Measurements from ENCODE around the gene ERFL.
A peak's percentile ranks its signal among the peaks of the same experiment; 100 is the strongest.

Gene ERFL

GRCh38 chr19:41888926-41889325 lies 39.3 kb downstream of the ERFL start:
- Histone ChIP-seq H3K4me3 (no peak overlapping the region), H3K27ac (no peak overlapping the region), H3K36me3 (peaks cover 5 to 52% (median 22%) of the 10 kb centered on the region in 3 donors), H3K4me1 (peaks cover 0 to 33% (median 9%) of the 10 kb centered on the region in 4 donors), H3K27me3 (no peaks in the 10 kb centered on the region), H3K9me3 (no peaks in the 10 kb centered on the region)
- no peak for TF ChIP-seq CTCF (IDR thresholded peaks at IDR 0.05)
- intact Hi-C loops (cut with DNase I; ENCODE audit: low total_unique reads): no loop called here
- DNase-seq: no peak

- Histone ChIP-seq H3K27ac (no peak overlapping the region), H3K4me1 (peaks cover 0 to 36% (median 9%) of the 10 kb centered on the region in 4 donors), H3K27me3 (no peaks in the 10 kb centered on the region), H3K36me3 (peaks cover 5 to 48% (median 22%) of the 10 kb centered on the region in 3 donors), H3K9me3 (no peaks in the 10 kb centered on the region), H3K4me3 (no peak overlapping the region)
- no peak for DNase-seq
- intact Hi-C loops (cut with DNase I; ENCODE audit: low total_unique reads): no loop called here
- TF ChIP-seq CTCF (IDR thresholded peaks at IDR 0.05): no peak
Observed at GRCh38 chr19:41887711-41888382, 40.4 kb downstream of the ERFL start.

GRCh38 chr19:41886761-41887710 lies 41.2 kb downstream of the ERFL start:
- Histone ChIP-seq H3K27ac (no peak overlapping the region), H3K4me1 (peaks cover 0 to 44% (median 12%) of the 10 kb centered on the region in 4 donors), H3K36me3 (peaks cover 5 to 40% (median 14%) of the 10 kb centered on the region in 3 donors), H3K27me3 (no peaks in the 10 kb centered on the region), H3K9me3 (no peaks in the 10 kb centered on the region), H3K4me3 (no peak overlapping the region)
- TF ChIP-seq CTCF (IDR thresholded peaks at IDR 0.05): no peak
- intact Hi-C loops (cut with DNase I; ENCODE audit: low total_unique reads): no loop called here
- DNase-seq: no peak

GRCh38 chr19:41883821-41884733 lies 44.2 kb downstream of the ERFL start:
- intact Hi-C loops (cut with DNase I; ENCODE audit: low total_unique reads): loop anchor here (2.0 to 5.0 kb wide), 2 partner anchors 23 to 73 kb away; partner anchors contain the start of genes RABAC1 and RPS19
- Histone ChIP-seq H3K27ac (peak overlapping the region; percentile 76 to 83), H3K36me3 (peaks cover 0 to 11% (median 6%) of the 10 kb centered on the region in 3 donors), H3K27me3 (no peaks in the 10 kb centered on the region), H3K9me3 (no peaks in the 10 kb centered on the region), H3K4me3 (peak overlapping the region; percentile 86 to 93), H3K4me1 (peaks cover 0 to 44% (median 12%) of the 10 kb centered on the region in 4 donors)
- peak; percentile 94 to 97 for DNase-seq
- TF ChIP-seq CTCF (IDR thresholded peaks at IDR 0.05): no peak

- Histone ChIP-seq H3K36me3 (peaks cover 0 to 4% (median 0%) of the 10 kb centered on the region in 3 donors), H3K4me3 (peak overlapping the region; percentile 86 to 93), H3K27ac (peak overlapping the region; percentile 76 to 83), H3K27me3 (no peaks in the 10 kb centered on the region), H3K4me1 (peaks cover 0 to 44% (median 12%) of the 10 kb centered on the region in 4 donors), H3K9me3 (no peaks in the 10 kb centered on the region)
- intact Hi-C loops (cut with DNase I; ENCODE audit: low total_unique reads): loop anchor here (5.0 kb wide), 1 partner anchor 74 kb away; the partner anchor contains the start of gene RABAC1
- DNase-seq: no peak
- TF ChIP-seq CTCF (IDR thresholded peaks at IDR 0.05): no peak
Observed at GRCh38 chr19:41883463-41883820, 44.8 kb downstream of the ERFL start.

Data from tibial artery (tissue), 4 donors.